CD1c-positive myeloid dendritic cell (primary cell): Measurements from ENCODE around the gene STRBP.
"Not testable (repeated sequence)": the region's sequence is repeated elsewhere in the genome, so short reads cannot be mapped to it uniquely, and the experiment has no call there.

ENCODE experiments used
- DNase-seq: peaks from one replicate; pipeline ENCODE4 v3.0.0-alpha.2; 2016; ENCODE audit errors: extremely low spot score

Gene STRBP

DNA sequence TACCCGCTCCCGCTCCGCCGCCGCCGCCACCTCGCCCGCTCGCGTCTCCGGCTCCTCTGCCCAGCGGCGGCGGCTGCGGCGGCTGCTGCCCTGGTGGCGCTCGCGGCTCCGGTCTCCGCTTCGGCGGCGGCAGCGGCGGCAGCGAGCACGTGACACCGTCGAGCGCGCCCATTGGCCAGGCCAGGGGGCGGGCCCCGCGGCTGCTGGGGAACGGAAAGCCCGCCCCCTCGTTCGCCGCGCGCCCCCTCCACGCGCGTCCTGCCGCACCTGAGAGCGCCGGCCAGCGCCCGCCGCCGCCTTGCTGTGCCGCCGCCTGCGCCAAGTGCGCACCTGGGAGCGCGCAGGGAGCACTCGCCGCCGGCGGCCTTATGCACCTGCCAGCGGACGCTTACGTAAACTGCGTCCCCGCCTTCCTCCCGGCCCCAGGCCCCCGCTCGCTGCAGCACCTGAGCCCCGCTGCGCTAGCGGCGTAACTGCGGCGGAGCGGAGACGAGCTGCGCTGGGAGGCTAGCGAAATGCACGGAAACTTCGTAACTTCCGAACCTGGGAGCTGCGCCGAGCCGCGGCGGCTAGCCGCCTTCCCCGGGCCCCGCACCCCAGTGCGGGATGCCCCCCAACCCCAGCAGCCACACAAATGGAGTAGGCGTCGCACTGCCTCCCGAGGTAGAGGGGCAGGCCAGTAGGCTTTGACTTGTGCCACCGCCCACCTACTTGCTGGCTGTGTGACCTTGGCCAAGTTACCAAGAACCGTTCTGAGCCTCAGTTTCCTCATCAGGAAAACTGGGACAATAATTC, at the start of gene STRBP:
Gene STRBP (minus strand): TSS at position 122 of the 795 bp plus-strand sequence. CDS start 84,452 bp downstream, outside the sequence.
- DNase-seq = peak; percentile 96

DNA sequence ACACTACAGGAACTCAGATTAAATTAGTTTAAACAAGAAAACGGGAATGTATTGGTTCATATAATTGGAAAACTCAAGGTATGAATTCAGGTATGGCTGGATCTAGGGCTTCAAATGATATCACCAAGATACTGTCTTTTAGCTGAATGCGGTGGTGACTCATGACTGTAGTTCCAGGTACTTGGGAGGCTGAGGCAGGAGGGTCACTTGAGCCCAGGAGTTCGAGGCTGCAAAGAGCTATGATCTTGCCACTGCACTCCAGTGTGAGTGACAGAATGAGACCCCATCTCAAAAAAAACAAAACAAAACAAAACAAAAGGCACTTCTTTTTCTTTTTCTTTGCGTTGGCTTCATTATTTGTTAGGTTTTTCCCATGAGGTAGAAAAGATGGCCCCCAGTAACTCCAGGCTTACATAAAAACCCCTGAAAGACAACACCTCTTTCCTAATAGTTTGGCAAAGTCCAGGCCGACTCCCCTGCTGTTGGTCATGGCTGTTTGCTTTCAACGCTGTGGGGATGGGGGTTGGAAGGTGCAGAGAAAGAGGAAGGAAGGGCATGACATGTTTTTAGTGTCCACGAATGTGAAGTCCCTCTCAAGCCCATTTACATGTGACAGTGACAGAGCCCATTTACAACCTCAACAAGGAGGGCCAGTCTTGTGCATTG, 47.8 kb upstream of the STRBP start:
- DNase-seq = peak; percentile 48

DNA sequence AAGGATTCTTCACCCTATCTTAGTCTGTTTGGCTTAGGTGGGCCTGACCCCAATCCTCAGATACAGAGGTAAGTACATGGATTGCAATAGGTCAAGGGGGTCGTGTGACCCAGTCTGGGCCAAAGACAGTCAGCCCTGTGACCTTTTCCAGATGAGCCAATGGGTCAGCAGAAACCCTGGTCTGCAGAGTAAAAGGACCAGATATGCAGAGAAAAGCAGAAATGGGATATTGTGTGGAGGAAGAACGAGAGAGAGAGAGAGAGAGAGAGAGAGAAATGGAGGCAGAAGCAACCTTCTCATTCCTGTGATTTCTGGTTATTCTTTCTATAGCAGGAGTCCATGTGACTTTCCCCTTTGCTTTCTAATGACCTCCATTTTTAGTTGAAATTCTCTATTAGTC, 47.2 kb upstream of the STRBP start:
- DNase-seq = no peak

DNA sequence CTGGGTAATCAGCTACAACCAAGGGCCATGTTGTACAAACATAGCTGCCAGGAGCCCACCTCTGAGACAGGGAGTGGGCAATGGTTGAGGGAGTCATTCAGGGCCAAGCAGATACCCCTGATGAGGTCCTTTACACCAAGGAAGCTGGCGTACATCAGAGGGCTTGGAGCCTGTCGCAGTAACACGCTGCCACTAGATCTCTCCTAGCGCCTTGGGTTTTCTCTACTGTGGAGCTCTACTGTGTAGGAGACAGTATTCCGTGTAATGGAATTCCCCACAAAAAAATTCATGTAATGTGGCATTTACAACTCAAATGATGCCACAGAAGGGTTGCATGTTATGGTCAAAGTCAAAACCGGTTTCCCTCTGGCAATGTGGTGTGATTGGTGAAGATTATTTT, 46.2 kb upstream of the STRBP start:
- DNase-seq = no peak

DNA sequence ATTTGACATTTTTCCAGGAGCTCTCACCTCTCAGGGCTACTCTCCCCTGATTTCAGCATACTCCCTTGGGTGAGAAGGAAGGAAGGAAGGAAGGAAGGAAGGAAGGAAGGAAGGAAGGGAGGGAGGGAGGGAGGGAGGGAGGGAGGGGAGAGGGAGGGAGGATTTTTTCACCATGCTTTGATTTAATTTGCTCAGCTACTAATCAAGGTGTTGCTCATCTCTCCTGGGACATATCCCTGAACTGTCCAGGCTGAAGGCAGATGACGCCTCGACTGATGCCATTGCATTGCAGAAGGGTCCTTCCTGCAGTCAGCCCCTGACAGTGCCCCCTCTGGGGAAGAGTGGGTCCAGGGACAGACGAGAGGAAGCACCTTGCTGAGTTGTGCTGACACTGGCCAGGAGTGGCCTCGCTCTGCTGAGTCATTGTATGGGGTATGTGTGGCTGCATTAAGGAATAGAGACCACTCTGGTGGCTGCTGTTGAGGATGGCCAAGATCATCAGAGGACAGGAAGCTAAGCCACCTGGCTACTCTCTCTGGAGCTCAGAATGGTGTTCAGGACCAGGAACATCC, 44.0 kb upstream of the STRBP start:
- DNase-seq = no peak

DNA sequence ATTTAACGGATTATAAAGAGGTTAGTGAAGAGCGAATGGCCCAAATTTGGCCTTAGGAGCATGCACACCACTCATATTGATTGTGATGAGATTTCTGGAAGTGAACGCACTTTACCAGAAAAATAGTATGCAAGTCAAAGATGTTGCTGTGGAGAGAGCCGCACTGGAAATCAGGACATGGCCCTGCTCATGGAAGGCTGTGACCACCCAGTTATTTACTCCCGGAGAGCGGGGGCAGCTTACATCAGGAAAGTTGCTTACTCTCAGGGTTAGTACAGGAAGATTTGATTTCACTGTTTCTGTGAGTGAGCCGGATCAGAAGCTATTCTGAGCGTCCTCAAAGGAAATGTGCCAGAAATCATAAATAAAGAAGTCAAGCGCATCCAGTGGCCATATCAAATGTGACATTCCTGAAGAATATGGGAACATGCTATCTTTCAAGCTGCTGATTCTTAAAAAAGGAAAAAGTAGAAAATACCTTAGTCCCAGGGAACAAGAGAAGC, 42.9 kb upstream of the STRBP start:
- no peak for DNase-seq

DNA sequence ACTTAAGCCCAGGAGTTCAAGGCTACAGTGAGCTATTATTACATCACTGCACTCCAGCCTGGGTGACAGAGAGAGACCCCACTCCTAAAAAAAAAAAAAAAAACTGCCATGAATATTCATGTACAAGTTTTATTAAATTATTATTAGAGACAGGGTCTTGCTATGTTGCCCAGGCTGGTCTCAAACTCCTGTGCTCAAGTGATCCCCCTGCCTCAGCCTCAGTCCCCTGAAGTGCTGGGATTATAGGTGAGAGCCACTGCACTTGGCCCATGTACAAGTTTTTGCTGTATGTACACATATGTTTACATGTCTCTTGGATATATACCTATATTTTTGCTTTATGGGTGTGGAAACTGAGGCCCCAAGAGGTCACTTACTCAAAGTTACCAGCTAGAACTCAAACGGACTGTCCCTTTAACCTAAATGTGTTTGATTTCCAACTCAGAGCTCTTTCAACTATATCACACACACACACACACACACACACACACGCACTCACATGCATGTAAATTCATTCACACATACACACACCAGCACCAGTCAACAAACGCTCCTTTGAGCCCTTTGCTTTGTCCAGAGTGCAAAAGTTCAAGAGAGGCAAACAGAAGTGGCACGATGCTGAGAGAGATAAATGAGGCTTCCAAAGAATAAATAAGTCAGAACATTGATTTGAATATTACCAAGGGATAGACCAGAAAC, 42.3 kb upstream of the STRBP start:
- no peak for DNase-seq

DNA sequence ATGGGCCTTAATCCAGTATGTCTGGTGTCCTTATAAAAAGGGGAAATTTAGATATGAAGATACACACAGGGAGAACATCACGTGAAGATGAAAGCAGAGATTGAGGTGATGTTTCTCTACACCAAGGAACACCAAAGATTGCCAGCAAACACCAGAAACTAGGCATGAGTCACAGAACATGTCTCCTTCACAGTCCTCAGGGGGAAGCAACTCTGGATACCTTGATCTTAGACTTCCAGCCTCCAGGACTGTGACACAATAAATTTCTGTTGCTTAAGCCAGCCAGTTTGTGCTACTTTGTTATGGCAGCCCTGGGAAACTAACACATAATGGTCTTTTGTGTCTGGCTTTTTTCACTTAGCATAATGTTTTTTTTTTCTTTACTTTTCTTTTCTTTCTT, 41.2 kb upstream of the STRBP start:
- no peak for DNase-seq

DNA sequence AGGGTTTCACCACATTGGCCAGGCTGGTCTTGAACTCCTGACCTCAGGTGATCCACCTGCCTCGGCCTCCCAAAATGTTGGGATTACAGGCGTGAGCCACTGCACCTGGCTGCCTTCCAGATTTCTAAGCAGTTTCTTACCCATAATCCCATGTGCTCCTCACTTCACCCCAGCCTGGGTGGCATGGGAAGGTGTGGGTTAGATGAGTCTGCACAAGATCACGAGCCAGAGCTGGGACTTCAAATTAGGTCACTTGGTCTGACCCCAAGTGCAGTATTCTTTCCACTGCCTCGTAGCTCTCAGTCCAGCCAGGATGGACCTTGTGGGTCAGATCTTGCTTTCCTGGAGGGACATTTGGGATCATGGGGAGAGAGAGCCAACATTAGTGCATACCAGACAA, 37.5 kb upstream of the STRBP start:
- DNase-seq = no peak

DNA sequence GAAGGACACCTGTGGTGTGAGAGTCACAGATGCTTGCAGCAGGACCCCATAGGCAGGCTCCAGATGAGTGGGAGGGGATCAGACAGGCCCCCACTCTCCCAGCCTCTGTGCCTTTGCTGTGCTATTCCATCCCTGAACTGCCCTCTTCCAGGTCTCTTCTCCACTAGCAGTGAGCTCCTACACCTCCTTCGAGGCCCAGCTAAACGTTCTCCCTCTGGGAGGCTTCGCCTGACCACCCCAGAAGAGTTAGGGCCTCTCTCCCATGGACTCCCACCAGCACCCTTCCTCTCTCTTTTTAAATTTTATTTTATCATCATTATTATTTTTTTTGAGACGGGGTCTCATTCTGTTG, 35.9 kb upstream of the STRBP start:
- DNase-seq = no peak

DNA sequence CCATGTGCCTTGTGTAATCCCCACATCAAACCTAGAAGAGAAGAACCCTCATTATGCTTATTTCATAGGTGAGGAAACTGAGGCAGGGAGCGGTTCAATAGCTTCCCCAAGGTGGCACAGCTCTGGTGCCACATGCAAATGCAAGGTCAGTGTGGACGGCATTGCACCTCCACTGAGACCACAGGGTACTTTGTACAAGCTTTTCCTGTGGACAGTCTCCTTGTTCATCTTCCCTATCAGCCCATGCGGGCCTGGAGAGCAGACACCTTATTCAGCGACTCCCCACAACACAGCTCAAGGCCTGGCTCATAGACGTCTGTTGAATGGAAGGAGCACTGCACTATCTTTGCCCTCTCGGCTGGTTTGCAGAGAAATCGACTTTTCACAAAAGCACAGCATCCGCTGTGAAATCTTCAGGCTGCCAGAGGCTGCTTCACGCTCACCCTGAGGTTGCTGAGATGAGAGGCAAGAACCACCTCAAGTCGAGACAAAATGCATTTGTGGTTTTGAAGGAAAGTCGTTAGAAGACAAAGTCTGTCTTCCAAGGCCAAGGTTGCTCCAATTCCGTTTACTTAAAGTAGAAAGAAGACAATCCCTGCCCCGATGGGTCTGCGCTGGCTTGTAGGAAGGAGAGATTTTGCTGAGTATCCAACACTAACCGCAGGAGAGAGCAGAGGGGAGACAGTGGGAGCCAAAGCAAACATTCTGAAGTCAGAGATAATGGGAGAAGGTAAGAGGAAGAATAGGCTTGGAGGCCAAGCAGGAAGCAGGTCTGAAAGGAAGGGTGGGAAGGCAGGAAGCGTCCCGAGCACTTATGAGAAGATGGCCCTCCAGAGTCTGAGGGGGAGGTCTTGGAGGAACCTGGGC, 34.2 kb upstream of the STRBP start:
- no peak for DNase-seq

DNA sequence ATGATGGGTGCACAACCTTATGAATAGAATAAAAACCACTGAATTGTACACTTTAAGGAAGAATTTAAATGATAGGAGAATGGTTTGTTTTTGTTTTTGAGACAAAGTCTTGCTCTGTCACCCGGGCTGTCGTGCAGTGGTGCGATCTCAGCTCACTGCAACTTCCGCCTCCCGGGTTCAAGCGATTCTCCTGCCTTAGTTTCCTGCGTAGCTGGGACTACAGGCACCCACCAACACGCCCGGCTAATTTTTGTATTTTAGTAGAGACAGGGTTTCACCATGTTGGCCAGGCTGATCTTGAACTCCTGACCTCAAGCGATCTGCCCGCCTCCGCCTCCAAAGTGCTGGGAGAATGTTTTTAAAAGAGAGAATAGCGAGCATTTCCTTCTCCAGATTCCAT, 33.5 kb upstream of the STRBP start:
- not testable (repeated sequence) for DNase-seq

DNA sequence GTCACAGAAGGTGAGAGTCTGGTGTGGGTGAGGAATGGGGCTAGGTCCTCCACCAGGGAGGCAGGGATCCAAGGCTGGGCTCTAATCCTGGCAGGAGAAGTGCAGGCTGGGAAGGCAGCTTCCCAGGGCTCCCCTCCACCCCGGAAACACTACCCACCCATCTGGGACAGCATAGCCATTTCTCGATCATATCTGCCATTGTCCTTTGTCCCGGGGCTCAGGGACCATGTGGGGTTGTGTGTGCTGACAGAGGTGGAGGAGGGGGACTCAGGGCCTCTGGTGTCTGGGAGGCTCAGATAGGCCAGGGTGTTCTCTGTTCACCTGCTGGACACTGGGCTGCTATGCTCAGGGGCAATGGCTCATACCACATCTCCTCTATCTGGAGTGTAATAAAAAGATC, 32.2 kb upstream of the STRBP start:
- DNase-seq = no peak

DNA sequence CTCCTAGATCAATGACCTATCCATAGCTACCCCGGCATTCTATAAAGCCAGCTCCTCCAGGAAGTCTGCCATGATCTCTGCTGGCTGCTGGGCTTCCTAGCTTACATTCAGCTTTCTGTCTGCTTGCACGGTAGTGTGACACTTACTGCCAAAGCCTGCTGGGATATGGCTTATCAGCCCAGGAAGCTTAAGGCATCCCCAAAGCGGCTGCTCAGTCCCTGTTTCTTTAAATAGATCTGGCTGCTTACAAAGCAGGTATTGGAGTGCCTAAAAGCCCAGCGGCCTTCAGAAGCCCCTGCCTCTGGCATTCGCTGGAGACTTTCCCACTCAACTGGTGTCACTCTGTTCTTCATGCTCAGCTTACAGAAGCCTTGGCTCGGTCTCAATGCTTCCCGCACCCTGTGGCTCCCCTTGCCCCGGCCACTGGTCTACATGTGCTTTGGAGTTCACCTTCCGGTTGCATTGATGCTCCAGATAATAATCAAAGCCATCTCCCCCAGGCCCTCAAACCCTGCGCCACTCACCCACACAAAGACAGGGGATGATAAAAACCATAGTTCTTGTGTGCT, 31.3 kb upstream of the STRBP start:
- no peak for DNase-seq

DNA sequence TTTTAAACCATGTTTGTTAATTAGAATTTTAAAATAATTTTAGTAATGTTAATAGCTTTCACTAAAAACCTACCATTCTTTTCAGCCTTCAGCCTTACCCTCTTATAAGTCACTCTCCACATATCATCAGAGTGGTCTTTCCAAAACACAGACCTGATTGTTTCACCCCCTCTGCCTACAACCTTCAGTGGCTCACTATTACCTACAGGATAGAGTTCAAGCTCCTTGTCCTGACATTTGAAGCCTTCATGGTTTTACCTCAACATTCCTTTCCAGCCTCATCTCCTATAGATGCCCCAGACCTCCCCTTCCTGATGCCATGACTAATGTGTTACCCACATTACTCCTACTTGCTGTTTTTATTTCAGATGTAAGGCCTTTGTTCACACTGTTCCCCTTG, 27.8 kb upstream of the STRBP start:
- no peak for DNase-seq

DNA sequence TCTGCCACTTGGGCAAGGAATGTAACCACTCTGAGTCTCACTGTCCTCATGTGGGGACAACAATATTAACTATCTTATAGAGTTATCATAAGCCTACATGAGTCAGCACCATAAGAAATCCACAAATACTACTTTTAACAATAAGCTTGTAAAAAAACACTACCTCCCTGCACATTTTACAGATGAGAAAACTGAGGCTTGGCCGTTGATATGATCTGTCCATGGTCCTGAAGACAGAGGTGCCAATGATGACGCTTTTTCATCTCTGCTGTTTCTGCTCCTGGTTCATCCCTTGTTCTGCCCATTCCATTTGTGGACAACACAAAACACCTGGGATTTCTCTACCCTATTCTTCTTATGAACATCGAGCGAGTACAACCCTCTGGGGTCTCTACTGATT, 23.4 kb upstream of the STRBP start:
- DNase-seq = no peak

DNA sequence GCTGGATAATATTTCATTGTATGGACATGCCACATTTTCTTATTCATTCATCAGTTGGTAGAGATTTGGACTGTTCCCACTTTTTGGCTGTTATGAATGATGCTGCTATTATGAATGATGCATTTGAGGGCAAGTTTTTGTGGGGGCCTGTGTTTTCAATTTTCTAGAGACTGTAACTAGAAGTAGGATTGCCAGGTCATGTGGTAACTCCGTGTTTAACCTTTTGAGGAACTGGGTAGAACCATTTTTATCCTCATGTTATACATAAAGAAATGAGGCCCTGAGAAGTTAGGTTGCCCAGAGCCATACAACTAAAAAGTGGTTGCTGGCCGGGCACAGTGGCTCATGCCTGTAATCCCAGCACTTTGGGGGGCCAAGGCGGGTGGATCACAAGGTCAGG, 22.4 kb upstream of the STRBP start:
- no peak for DNase-seq

DNA sequence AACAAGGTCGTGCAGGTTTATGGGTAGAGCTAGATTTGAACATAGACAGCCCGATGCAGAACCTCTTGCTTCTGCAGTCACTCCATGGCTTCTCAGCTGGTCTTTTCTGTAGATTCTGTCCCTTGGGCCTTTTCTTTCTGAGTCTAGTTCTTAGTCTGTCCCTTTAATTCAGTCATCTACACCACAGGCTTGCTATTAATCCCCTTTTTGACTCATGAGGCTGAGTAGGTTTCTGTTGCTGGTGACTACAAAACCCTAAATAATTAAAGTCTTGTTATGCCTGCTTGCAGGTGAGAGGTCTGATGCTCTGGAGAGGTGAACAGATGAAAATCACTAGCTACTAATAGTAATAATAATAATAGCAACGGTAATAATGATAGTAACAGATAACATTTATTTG, 19.3 kb upstream of the STRBP start:
- no peak for DNase-seq

DNA sequence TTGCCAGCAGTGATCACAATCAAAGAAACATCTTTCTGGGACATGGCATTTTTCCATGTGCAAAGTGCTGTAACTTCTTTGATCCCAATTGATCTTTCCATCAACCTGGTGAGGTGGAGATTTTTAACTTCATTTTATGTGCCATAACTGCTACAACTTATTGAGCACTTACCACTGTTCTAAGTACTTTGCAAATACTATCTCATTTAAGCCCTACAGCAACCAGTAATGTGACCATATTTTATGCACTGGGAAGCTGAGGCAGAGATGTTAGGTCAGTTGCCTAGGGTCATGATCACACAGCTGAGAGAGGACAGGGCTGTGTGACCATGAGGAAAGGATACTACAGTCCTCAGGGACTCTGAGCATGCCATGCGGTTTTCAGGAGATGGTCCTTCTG, 17.9 kb upstream of the STRBP start:
- no peak for DNase-seq

DNA sequence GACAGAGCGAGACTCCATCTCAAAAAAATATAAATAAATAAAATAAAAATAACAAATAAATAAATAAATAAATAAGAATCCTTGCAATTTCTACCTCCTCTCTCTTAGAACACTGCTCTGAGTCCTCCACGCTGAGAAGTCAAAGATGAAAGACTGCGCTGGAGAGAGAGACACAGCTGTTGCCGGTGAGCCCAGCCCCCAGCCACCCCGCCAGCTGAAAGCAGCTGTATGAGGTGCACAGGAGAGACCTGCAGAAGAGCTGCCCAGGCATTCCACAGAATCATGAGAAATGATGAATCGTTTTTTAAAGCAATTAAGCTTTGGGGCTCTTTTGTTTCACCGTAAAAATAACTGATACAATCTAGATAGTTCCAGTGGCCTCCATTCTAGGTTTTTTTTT, 16.3 kb upstream of the STRBP start:
- DNase-seq = no peak

DNA sequence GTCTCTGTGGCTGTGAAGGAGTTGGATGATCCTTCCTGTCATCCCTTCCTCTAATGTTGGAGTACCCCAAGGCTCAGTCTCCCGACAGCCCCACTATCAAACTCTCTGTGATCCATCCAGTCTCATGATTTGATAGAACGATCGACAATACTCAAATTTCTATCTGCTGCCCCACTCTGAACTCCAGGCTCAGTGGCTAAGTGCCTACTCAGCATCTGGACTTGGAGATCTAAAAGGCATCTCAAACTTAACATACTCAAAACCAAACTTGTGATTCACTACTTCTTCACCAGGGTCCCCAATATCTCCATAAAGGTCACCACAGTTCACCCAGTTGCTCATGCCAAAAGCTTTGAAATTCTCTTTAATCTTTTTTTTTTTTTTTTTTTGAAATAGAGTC, 15.1 kb upstream of the STRBP start:
- no peak for DNase-seq
